Non-pigmented ciliary epithelial cell (primary cell): ENCODE results near the gene SPTB.
A peak's percentile ranks its signal among the peaks of the same experiment; 100 is the strongest.

Experiments
- DNase-seq: peaks from one replicate; pipeline ENCODE4 v3.0.0-alpha.2; 2010; ENCODE audit warnings: low read depth

SPTB gene

DNA sequence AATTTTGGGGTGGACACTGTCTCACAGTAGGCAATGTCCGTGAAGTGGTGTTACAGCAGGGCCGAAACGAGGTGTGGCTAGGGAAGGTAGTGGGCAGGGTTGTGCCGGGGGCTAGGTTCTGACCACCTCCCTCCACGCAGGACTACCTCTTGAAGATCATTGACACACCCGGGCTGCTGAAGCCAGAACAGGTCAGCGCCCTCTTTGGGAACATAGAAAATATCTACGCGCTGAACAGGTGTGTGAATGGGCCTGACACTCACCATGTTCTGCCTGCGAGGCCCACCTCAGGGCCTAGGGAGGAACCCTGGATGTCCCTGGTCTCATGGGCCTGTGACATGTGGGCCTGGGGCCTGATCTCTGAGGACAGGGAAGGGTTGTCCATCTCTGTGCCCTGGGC, 150.9 kb downstream of the SPTB start:
- no peak for DNase-seq

DNA sequence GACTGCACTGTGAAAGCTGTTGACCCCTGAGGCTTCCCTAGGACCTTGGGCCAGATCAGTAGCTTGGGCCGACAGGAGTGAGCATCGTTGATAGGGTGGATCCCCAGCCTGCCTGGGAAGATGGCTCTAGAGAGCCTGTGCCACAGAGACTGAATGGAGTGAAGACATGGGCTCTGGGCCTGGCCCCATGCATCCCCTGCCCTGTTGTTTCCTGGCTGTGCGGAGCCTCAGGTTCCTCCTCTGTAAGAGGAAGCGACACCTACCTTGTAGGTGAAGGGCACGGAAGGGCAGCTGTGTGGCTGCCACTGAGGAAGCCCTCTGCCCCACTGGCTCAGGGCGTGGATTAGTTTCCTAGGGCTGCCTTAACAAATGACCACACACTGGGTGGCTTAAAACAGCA, 151.6 kb downstream of the SPTB start:
- DNase-seq: no peak

DNA sequence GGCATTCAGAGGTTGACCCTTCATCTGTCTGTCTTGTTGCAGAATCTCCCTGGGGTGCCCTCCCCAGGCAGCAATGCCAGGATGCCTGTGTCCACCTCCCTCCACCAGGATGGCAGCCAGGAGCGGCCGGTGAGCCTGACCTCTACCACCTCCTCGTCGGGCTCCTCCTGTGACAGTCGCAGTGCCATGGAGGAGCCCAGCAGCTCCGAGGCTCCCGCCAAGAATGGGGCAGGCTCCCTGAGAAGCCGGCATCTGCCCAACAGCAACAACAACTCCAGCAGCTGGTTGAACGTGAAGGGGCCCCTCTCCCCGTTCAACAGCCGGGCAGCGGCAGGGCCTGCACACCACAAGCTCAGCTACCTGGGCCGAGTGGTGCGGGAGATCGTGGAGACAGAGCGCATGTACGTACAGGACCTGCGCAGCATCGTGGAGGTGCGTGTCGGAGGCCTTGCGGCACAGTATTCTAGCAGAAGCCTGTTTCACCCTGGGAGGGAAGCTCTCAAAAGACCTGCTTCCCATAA, 152.1 kb downstream of the SPTB start:
- no peak for DNase-seq

DNA sequence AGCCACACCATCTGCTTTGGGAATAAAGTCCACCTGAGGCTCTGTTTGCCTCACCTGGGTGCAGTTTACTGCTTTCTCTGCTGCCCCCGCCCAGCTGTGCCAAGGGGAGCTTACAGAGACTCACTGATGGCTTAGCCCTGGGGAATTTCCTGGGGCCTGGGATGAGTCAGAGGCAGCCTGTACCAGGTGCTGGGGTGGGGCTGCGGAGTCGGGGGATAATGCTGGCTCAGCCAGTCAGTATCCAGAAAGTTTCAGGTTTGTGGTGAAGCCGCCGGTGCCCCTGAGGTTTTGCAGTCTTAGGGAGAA, 153.2 kb downstream of the SPTB start:
- DNase-seq: no peak

DNA sequence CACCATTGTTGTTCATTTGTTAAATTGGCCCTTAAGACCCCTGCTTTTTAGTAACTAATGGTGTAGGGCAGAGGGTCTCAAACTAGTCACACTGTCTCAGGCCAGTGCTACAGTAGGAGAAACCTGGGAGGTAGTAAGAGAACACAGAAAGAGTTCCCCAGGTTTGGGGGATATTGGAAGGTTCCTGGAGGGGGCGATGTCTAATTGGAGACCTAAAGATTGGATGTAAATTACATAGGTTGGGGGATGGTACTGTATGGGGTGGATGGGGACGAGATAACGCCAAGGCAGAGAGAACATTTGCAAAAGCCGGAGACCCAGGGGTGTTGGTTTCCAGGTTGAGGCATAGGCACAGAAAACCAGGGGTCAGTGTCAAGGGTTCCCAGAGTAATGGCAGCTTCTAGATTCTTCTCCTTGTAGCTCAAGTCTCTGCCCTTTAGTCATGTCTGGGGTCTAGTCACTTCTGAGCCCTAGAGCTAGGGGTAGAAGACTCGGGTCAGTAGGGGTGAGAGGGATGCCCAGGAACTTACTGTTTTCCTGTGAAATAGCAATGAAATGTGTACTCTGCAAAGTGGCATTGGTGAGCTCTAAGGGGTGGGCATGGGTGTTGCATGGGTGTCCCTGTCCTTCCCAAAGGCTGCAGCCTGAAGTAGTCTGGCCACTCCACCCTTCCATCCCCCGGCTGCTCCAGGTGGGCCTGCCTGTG, 153.7 kb downstream of the SPTB start:
- no peak for DNase-seq

DNA sequence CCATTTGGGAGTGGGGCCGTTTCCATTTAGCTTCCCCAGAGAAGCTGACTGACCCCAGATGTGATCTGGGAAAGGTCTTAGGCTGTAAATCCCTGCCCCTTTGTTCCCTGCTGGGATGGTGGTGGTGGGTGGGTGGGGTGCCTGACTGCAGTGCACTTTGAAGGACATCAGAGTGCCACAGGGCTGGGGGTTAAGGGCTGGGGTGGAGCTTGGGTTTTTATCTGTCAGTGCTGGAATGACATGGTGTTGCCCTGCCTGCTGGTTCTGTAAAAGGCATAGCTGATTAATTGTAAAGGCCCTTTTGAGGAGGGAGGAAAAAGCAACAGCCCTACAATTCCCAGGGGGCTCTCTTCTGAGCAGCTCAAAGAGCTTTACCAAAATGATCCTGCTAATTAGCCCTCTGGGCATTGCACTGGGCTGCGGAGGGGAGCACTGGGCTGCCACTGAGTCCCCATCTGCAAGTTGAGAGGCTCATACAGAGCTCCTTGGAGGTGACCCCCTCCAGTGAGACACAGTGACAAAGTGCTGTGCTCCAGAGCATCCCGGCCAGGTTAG, 154.4 kb downstream of the SPTB start:
- no peak for DNase-seq

DNA sequence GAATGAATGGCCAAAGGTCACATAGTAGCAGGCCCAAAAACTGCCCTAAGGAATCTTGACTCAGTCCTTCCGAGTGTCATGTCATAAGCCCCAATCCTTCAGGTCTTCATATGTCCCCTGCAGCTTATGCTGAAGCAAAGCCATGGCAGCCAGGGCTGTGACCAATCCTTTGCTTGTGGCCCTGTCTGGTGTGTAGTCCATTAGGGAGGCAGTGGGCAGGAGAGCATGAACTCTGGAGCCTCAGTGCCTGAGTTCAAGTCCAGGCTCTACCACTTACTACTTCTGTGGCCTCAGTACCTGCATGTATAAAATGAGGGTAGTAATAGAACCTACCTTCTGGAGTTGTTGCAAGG, 155.2 kb downstream of the SPTB start:
- no peak for DNase-seq

DNA sequence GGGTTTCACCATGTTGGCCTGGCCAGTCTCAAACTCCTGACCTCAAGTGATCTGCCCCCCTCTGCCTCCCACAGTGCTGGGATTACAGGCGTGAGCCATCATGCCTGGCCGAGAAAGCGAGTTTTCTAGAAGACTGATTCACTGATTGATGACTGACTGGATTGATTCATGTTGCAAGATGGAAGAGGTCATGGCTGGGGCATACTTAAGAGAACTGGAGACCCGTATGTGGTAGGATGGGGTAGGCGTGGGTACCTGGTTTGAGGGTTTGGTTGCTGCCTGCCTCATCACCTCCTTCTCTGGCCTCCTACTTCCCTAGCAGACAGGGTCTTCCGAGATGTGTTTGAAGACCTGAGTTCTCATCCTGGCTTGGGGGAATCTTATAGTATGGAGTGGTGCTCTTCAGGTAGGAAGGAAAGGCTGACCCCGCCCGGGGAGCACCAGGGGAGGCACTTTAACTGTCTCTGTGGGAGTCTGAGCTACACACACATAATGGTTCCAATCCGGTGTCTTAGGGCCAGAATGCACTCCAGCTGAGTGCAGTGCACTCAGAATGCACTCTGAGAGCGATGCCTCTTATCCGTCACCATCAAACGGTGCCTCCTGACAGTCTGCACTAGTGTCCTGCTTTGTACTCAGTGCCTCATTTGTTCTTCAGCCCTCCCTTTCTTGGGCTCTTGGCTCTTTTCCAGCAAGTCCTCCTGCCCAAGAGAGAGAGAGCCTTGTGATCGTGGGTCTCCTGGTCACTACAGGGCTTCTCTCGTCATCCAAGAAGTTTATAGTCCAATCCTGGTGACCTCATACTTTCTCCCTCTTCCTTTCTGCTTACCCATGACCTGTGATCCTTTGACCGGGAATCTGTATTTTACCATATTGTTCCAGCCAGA, 155.8 kb downstream of the SPTB start:
- DNase-seq: no peak

DNA sequence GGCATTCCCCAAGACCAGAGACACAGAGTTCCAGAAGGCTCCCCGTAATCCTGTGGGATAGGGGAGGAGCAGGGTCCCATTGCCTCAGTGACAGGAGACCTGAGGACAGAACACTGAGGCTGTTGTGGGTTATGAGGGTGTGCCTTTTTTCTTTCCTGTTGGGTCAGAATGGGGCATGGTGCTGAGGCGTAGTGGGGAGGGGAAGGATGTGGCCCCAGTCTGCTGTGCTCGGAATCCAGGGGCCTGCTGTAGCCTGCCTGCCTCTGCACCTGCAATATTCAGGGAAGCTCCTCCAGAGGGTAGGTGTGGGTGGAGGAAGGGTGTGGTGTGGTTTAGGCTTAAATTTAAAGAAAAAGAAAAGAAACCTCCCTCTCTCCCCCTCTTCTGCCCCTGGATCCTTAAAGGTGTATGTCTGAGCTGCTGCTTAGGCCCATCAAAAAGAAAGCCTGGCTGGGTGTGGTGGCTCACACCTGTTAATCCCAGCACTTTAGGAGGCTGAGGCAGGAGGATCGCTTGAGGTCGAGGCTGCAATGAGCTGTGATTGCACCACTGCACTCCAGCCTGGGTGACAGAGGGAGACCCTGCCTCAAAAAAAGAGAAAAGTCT, 156.8 kb downstream of the SPTB start:
- DNase-seq: no peak

DNA sequence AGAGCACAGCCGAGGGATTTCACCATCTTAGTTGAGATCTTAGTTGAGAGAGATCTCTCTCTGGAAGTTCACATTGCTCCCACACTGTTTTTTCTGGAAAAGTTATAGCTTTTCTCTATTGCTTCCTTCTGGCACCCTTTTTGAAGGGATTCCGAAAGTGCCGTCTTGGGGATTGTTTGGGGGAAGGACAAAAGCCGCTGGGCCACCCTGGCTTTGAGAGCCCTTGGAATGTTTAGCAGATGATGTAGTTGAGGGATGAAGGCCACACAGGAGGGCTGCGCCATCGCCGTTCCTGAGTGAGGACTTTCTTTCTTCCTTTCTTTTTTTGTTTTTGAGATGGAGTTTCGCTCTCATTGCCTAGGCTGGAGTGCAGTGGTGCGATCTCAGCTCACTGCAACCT, 157.8 kb downstream of the SPTB start:
- DNase-seq: no peak

DNA sequence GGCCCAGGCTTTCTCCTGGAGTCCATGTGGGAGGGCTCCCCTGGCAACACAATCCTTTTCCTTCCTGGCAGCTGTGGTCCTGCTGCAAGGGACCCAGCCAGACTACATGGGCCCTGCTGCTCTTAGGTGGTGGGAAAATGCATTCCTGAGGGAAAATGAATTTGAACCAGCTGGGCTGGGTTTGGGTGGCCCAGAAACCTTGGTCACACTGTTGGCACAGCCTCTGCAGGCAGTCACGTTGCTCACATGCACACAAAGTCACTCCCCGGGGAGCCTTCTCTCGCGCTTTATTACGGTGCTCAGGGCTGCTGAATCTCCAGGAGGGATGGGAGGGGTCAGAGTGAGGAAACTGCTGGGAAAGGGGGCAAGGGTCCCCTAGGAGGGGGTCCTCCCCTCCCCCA, 158.3 kb downstream of the SPTB start:
- no peak for DNase-seq

DNA sequence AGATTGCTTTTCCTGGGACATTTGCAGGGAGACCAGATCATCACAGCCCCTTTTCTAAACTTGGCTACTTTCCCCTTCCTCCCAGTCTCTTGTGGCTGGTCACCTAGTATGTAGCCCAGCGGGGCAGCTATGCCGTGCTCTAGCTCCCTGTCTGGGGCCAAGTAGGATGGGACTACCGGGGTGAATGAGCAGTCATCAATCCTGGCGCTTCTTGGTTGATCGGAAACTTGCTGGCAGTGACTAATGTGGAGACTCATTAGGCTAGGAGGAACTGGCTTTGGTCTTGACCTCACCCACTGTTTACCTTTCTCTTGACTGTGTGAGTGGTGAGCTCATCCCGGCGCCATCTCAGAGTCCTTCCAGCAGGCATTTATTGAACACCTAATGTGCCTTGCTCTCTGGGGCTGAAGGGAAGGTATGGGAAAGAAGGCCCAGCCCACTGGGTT, 159.6 kb downstream of the SPTB start:
- peak; percentile 81 for DNase-seq

DNA sequence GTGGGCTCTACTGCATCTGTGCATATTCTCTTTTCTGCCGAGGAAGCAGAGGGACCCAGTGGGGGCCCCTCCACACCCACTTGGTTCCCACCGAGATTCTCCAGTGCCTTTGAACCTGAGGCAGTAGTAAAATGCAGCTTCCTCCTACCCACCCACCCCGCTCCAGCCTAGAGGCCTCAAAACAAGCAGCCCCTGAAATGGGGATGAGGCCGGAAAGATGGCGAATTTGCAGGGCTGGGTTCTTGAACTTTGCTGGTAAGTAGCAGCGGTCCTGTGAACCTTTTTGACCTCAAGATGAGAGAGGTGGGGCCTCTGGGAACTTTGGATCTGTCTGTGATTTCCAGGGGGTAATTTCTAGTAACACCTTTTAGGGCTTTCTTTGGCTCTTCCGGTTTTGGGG, 160.1 kb downstream of the SPTB start:
- DNase-seq: no peak

DNA sequence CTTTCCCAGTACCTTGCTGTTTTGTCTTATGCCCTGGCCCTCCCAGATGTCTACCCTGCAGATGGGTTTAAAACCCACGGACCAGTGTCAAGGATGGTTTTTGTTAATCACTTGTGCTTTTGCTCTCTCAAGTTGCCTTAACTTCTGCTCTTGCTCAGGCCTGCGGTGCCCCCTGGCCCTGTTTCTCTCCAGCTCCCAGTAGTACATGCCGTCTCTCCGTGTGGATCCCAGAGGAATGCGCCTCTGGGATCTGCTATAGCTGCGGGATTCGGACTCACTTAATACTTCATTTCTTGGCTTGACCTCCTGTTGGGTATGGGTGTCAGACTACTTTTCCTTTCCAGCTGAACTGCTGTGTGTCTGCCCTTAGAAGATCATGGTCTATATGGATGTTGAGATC, 160.9 kb downstream of the SPTB start:
- no peak for DNase-seq

DNA sequence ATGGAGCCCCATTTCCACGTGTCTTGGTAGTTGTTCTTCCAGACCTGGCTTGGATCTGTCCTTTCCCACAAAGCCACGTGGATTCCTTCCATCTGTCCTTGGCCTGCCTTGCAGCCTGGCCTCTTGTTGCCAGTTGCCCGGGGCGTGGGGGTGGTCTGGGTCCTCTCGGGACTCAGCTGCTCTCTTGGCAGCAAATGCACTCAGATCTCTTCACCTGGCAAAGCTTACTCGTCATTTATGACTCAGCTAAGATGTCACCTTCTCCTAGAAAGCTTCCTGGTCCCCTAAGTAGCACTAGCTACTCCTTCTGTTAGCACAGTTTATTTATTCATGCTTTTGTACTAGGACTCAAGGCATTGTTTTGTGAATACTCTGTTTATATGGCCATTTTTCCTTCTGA, 161.8 kb downstream of the SPTB start:
- no peak for DNase-seq

DNA sequence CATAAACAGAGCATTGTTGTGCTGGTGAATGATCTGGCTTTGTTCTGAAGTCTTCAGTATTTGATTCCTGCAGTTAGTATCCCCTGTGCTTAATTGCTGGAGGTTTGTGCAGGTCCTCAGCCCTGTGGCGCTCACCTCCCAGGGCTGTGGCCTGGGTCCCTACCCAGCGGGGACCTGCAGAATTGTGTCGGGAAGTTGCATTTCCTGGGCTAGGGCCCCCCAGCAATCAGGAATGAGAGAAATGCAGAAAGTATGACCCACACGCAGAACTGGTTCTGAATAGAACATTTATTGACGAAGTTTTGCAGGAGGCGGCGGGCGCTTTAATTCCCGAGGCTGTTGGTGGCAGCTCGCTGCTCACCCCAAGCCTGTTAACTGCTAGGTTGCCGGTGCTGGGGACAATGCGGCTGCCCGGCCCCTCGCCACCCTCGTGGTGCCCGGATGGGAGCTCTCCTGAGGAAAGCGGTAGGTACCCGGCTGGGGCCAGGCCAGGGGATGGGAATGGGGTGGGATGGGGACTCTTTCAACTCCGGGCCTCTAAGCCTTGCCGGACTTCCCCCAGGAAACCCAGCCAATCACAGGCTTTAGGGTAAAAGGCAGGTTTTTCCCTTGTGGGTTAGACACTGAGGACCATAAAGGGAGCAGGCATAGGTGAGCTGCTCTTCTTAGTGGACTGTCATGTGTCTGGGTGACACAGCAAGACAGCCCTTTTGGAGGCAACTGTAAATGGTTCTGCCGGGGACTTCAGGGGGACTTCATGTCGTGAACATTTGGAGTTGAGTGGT, 163.9 kb downstream of the SPTB start:
- no peak for DNase-seq

DNA sequence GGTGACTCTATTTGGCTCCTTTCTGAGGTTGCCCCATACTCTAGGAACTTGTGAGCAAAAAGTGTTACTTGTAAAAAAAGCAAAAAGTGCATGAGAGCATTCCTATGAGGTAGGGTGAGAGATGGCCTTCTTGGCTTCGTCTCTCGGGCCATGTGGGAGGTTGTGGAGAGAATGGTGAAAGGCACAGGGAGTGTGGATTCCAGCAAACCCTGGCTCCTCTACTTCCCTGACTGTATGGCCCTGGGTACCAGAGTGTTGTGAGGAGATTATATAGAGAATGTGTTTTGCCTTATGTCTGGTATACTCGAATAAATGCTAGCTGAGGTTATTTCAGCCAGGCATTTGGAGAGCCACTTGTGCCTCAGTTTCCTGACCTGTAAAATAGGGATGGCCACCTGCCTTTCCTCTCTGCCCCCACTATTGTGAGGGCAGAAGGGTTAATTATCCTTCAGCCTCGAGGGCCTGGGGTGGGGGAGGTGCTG, 164.5 kb downstream of the SPTB start:
- no peak for DNase-seq

DNA sequence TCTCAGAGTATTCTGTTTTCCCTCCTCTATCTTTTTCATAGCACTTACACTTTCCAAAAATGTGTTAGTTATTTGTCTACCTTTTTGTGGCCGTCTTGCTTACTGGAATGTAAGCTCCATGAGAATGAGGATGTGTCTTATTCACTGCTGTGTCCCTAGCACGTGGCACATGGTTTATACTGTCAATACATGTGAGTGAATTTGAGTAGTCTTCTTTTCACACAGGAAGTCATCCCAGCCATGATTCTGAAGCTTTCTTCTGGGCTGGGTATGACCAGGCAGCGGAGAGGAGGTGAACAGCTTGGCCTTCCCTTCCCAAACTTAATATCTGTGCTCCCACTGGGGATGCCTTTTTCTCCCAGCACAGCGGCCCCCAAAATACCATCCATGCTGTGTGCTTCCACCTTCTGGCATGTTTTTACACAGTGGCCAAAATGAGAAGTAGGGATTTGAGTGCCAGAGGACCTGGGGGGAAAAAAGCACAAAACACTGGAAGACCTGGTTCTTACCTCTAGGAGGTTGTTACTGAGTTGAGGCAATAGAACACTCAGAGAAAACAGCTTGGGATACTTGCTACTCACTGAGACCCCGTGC, 165.2 kb downstream of the SPTB start:
- no peak for DNase-seq

DNA sequence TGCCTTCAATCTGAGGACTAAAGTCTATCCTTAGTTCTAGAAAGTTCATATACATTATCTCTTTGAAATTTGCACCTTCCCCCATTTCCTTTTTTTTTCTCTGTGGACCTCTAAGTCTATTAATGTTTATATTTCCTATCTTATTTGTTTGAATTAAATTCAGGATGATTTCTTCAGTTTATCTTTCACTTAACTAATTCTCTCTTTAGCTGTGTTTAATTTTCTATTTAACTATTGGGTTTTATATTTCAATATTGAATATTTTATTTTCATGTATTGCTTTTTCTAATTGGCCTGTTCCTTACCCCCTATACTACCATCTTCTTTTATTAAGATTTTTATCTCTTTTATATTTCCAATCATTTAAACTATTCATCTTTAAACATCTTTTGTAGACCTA, 166.0 kb downstream of the SPTB start:
- DNase-seq: no peak

DNA sequence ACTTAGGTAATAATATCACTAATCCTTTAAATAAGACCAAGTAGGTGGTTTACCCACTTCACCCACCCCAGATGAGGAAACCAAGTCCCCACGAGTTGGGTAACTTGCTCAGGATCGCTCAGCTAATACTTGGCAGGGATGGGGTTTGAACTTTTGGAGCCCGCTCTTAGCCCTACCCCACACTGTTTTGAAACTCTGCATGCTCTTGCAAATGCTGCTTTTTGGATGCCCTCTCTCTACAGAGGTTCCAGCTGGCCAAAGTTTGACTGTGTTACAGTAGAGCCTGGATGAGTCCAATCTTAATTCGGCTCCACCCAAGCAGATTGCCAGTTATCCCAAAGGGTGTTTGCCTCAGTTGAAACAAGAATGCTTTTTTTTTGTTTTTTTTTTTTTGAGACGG, 168.7 kb downstream of the SPTB start:
- DNase-seq: no peak

DNA sequence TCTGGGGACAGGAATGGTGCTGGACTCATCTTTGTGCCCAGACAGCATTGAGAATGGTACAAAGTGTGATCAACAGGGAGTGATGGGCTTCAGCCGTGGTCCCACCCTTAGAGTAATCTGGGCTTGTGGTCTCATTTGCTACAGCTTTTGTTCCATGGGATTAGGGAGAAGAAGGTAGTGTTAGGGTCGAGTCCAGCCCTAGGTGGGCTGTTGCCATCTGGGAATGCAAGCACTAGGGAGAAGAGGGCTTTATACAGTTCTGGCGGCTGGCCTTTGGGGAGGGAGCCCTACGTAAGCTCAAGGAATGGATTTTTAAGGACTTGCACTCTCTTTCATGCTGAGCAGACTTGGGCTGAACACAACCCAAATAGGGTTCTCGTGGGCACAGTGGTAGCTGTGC, 170.6 kb downstream of the SPTB start:
- DNase-seq: no peak
